Stimulated activated CD8-positive, alpha-beta memory T cell treated with anti-CD3 and anti-CD28 coated beads, Interleukin-12 subunit alpha, Interleukin-12 subunit beta, amount 100 ng/mL, for 24 hours (primary cell): ENCODE measurements around the gene FOSL1.
"Not testable (repeated sequence)": the region's sequence is repeated elsewhere in the genome, so short reads cannot be mapped to it uniquely, and the experiment has no call there.

Experiments used
- DNase-seq: peaks from one replicate; pipeline ENCODE4 v3.0.0-alpha.2; 2020; ENCODE audit errors: extremely low read depth

Gene FOSL1

DNA sequence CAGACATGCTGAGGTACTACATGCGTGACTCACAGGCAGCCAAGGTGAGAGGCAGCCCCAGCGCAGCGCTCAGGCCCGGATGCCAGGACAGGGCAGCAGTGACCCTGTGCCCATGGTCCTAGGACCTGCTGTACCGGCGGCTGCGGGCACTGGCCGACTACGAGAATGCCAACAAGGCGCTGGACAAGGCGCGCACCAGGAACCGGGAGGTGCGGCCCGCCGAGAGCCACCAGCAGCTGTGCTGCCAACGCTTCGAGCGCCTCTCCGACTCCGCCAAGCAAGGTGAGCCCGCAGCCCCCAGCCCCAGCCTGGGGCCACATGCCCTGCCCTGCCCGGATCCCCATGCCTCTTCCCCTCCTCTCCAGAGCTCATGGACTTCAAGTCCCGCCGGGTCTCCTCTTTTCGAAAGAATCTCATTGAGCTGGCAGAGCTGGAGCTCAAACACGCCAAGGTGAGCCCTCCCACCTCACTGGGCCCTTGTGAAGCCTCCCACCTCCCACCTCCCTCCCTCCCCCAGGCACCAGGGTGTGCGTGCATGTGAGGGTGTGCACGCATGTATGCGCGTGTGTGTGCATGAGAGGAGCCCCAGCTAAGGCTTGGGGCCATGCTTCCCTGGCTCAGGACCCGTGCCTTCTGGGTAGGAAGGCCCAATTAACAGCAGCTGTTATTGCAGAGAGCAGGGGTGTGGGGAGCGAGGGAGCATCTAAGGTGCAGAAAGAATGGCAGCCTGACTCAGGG lies 47.5 kb downstream of the FOSL1 start:
- no peak for DNase-seq

DNA sequence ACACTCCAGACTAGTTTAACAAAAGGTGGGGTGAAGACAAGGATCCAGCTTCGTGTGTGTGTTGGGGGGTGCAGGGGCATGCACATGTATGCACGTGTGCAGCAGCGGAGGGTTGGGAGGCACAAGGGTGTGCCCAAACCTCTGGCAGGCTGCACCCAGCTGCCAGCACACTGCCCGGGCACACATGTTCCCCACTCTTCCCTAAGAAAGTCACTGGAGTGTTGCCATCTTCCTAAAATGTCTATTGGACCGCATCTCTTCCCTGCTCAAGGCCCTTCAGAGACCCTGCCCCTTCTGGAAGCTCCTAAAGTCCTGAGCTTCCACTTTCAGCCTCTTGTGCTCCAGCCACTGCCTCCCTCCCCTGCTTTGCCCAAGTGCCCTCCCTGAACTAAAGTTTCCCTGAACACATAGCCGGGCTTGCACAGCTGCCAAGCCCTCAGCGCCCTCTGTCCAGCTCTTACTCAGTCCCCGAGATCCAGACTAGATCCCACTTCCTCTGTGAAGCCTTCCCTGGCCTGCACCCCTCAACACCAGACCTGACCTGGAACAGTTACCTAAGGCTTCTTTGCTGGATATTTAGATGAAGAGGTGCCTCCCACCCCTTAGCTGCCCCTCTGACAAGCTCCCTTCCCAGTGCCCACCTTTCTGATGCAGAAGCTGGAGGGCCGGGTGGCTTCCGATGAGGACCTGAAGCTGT lies 48.2 kb downstream of the FOSL1 start:
- no peak for DNase-seq

DNA sequence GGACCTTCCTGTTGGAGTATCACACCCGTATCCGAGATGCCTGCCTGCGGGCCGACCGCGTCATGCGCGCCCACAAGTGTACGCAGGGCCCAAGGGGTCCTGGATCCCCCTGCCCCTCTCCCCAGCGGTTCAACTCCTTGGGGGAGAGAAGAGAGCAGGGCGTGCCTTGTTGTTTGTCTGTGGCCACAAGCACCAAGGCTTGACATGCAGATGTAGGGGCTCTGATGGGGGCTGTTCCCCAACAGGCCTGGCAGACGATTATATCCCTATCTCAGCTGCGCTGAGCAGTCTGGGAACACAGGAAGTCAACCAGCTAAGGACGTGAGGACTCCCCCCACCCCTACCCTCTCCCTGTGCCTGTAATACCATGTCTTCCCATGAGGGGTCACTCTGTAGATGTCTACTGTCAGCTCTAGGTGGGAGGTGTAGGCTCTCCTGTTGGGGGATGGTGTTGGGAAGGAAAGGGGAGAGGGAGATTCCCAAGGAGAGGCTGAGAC lies 49.1 kb downstream of the FOSL1 start:
- DNase-seq, result no peak

DNA sequence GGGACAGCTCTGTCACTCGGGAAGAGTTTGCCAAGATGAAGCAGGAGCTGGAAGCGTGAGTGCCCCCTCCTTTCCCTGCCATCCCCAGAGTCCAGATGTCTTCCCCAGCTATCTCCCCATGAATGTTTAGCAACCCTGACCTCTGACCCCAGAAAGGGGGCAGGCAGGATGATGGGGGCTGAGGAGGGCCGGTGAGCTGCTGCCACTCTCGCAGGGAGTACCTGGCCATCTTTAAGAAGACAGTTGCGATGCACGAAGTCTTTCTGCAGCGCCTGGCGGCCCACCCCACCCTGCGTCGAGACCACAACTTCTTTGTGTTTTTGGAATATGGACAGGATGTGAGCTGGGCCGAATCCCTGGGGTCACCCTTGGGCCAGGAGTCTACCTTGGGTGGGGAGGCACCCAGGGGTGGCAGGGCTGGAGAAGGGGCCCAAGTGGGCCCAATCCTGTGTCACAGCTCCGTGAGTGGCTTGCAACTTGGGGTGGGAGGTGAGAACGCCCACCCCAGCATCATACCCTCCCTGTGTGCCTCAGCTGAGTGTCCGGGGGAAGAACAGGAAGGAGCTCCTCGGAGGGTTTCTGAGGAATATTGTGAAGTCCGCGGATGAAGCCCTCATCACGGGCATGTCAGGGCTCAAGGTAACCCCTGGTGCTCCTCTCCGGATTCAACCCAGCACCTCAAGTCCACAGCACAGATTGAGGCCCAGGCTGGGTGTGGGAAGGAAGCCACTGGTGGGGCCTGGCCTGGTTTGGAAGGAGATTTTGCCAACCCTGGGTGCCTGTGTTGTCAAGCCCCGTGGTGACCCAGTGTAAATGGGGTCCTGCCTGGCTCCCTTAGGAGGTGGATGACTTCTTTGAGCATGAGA lies 49.7 kb downstream of the FOSL1 start:
- DNase-seq, result no peak

DNA sequence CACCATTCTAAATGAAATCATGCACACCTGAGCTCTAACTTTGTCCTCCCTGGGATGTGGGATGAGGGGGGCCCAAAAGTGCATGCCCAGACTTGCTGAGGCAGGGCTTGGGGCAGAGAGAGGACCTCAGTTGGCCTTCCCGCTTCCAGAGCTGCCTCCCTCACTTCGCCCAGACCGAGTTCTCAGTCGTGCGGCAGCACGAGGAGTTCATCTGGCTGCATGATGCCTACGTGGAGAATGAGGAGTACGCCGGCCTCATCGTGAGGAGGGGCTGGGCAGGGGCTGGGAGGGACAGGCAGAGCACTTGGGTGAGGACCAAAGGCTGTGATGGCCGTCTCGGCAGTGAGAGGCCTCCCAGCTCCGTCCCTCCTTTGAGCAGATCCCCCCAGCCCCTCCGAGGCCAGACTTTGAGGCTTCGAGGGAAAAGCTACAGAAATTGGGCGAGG lies 50.4 kb downstream of the FOSL1 start:
- no peak for DNase-seq

DNA sequence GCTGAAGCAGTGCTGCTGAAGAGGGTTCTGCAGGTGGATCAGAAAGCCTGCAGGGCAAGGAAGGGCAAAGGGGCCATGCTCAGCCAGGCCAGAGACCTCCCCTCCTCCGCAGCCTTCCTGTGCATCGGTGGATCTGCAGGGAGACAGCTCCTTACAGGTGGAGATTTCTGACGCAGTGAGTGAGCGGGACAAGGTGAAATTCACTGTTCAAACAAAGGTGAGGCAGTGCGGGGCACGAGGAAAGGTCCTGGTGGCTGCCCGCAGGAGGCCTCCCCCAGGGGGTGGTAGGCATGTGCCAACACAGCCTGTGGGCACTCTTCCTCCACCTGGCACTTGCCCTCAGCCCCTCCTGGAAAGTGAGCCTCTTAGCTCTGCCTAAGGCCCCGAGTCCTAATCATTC lies 50.8 kb downstream of the FOSL1 start:
- DNase-seq, result no peak

GRCh38 chr11:65848693-65849092 lies 51.5 kb downstream of the FOSL1 start:
- DNase-seq, result not testable (repeated sequence)

DNA sequence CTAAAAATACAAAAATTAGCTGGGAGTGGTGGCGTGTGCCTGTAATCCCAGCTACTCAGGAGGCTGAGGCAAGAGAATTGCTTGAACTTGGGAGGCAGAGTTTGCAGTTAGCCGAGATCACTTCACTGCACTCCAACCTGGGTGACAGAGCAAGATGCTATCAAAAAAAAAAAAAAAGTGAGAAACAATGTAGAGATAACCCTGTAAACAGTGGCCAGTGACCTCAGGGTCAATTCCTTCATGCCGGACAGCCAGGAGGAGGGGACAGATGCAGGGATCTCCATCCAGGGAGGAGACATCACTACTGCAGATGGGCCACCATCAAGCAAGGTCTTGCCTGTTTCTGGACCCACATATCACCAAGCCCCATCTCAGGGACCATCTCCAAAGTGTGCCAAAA lies 52.4 kb downstream of the FOSL1 start:
- no peak for DNase-seq

GRCh38 chr11:65844231-65844872 lies 55.8 kb downstream of the FOSL1 start:
- DNase-seq, result no peak

GRCh38 chr11:65843811-65844210 lies 56.4 kb downstream of the FOSL1 start:
- DNase-seq, result no peak

DNA sequence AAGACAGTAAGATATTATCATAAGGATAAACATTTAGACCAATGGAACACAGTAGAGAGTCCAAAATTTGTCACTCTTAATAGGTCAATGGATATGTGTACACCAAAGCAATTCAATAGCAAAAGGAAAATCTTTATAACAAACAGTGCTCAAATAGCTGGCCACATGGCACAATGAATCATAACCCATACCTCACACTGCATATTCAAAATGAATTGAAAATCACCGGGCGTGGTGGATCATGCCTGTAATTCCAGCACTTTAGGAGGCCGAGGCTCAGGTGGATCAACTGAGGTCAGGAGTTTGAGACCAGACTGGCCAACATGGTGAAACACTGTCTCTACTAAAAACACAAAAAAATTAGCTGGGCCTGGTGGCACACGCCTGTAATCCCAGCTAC lies 58.0 kb downstream of the FOSL1 start:
- DNase-seq, result no peak
